NCI-H510A treated with DMSO at 0.1 percent for 48 hours (cell line): Measurements from ENCODE around the gene C1orf116.
A peak's percentile ranks its signal among the peaks of the same experiment; 100 is the strongest.
"Not testable (repeated sequence)": the region's sequence is repeated elsewhere in the genome, so short reads cannot be mapped to it uniquely, and the experiment has no call there.

Source experiments
- DNase-seq: peaks from one replicate; lab custom pipeline; 2025; lab: John Stamatoyannopoulos, UW

The C1orf116 gene

GRCh38 chr1:207058878-207059867 is 26.6 kb upstream of the C1orf116 start:
- DNase-seq: peak; percentile 83

GRCh38 chr1:207058252-207058651 is 25.7 kb upstream of the C1orf116 start:
- peak; percentile 21 for DNase-seq

- DNase-seq: no peak
Observed at GRCh38 chr1:207056673-207057072, 24.1 kb upstream of the C1orf116 start.

GRCh38 chr1:207055386-207056001 is 22.9 kb upstream of the C1orf116 start:
- DNase-seq: no peak

GRCh38 chr1:207054491-207054890 is 21.9 kb upstream of the C1orf116 start:
- DNase-seq: no peak

GRCh38 chr1:207052911-207053769 is 20.6 kb upstream of the C1orf116 start, which contains the start of gene PFKFB2:
PFKFB2 (plus strand) TSS chr1:207053275; CDS start chr1:207054718, 1,443 bp downstream.
- peak; percentile 99 for DNase-seq

GRCh38 chr1:207051191-207051943 is 18.8 kb upstream of the C1orf116 start, which contains the start of gene YOD1:
YOD1 (minus strand) TSS chr1:207051208; CDS start chr1:207051030, 178 bp downstream.
- peak; percentile 70 for DNase-seq

GRCh38 chr1:207050480-207051190 is 18.1 kb upstream of the C1orf116 start:
- peak; percentile 84 for DNase-seq

GRCh38 chr1:207049974-207050391 is 17.4 kb upstream of the C1orf116 start:
- DNase-seq: peak; percentile 72

GRCh38 chr1:207049514-207049913 is 17.0 kb upstream of the C1orf116 start:
- DNase-seq: no peak

GRCh38 chr1:207049054-207049453 is 16.5 kb upstream of the C1orf116 start:
- DNase-seq: no peak

GRCh38 chr1:207048041-207048440 is 15.5 kb upstream of the C1orf116 start:
- DNase-seq: no peak

- DNase-seq: no peak
Observed at GRCh38 chr1:207047505-207047904, 14.9 kb upstream of the C1orf116 start.

GRCh38 chr1:207045453-207045852 is 12.9 kb upstream of the C1orf116 start:
- no peak for DNase-seq

GRCh38 chr1:207041397-207041796 is 8.8 kb upstream of the C1orf116 start:
- not testable (repeated sequence) for DNase-seq

GRCh38 chr1:207040181-207040533 is 7.6 kb upstream of the C1orf116 start:
- DNase-seq: no peak

- DNase-seq: no peak
Observed at GRCh38 chr1:207039380-207040180, 7.0 kb upstream of the C1orf116 start.

- no peak for DNase-seq
Observed at GRCh38 chr1:207036865-207037264, 4.3 kb upstream of the C1orf116 start.

GRCh38 chr1:207035877-207036551 is 3.5 kb upstream of the C1orf116 start:
- DNase-seq: no peak
